NCI-H524 (cell line): ENCODE results near the gene TKT.
"Not testable (repeated sequence)": the region's sequence is repeated elsewhere in the genome, so short reads cannot be mapped to it uniquely, and the experiment has no call there.

Source experiments
- DNase-seq, 2 experiments: peaks; one replicate each; lab custom pipeline; 2025; lab: John Stamatoyannopoulos, UW

TKT gene

DNA sequence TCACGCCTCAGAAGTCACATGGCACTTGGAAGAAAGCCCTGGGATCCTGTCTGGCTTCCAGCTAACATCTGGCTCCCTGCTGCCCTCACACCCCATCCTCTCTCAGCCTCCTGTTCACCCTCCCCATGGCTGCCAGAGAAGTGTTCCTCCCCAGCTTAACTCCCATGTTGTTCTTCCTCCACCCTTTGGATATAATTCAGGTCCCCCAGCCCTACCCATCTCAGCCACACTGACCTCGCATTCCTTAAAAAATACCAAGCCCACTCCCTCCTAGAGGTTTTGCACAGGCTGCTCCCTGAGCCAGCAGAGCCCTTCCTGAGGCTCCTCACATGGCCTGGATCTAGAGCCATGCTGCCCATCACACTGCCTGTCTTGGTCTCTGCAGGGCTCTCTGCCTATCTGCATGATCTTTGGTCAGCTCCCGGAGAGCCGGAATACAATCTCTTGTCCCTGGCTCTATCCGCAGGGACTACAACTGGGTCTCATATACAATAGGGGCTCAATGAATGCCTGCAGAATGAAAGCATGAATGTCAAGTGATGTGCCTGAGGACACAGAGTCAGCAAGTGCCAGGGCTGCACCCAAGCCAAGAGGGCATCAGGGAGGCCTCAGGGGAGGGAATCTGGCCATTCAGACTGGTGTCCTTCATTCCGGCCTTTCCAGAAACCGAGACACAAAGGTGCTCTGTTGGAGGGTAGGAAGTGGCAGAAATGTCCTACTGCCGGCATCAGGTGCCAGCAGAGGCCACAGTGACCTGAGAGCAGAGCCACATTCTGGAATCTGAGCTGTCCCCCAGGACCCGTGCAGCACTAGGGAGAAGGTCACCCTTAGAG, 3.8 kb upstream of the TKT start:
- peak; percentile 31 to 45 for DNase-seq

- no peak for DNase-seq
Observed at GRCh38 chr3:53258600-53259426, 3.0 kb upstream of the TKT start.

- DNase-seq, result no peak
Observed at GRCh38 chr3:53257465-53257864, 1.6 kb upstream of the TKT start.

DNA sequence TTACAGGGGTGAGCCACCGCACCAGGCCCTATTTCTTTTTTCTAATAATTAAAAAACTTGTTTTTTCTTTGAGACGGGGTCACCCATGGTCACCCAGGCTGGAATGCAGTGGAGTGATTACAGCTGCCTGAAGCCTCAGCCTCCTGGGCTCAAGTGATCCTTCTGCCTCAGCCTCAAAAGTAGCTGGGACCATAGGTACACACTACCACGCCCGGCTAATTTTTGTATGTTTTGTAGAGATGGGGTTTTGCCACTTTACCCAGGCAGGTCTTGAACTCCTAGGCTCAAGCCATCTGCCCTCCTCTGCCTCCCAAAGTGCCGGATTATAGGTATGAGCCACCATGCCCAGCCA, 858 bp upstream of the TKT start:
- peak in 1 of 2 experiments; percentile 31 for DNase-seq

- peak in 1 of 2 experiments; percentile 41 for DNase-seq
Observed at GRCh38 chr3:53255423-53255774, 423 bp downstream of the TKT start.

DNA sequence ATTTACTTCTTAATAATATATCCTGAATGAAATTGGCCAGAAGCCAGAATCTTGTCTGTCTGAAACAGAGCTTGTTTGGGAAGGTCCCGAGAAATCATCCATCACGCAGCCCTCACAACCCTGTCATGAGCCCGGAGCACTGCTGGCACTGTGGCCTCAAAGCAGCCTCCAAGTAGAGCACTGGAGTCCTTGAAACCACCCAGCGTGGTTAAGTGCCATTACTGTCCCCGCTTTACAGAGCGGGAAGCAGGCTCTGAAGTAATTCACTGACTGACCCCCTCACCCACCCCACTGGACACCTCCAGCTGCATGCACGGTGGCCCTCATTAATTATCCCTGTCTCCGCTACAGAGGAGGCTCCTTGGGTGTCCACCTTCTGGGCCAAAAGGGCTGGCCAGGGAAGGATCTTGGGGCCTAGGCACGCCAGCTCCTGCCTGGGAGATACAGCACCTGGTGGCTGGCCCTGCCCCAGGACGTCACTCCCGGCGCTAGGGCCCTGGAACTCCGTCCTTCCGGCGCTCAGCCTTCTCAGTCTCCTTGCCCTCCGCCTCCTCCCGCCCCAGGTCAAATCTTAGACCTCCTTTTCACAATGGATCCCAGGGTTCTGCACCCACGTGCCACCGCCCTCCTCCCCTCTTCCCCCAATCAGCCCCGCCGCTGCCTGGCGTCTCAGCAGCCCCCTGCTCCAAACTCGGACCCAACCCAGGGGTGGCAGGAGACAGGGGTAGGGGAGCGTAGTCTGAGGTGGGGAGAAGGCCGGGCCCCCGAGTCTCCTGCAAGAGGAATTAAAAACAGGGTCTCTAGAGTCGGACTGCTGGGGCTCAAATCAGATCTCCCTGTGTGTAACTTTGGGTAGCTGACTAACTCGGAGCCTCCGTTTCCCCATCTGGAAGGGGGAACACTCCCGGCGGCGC, 1.1 kb downstream of the TKT start:
- peak; percentile 28 to 69 for DNase-seq

DNA sequence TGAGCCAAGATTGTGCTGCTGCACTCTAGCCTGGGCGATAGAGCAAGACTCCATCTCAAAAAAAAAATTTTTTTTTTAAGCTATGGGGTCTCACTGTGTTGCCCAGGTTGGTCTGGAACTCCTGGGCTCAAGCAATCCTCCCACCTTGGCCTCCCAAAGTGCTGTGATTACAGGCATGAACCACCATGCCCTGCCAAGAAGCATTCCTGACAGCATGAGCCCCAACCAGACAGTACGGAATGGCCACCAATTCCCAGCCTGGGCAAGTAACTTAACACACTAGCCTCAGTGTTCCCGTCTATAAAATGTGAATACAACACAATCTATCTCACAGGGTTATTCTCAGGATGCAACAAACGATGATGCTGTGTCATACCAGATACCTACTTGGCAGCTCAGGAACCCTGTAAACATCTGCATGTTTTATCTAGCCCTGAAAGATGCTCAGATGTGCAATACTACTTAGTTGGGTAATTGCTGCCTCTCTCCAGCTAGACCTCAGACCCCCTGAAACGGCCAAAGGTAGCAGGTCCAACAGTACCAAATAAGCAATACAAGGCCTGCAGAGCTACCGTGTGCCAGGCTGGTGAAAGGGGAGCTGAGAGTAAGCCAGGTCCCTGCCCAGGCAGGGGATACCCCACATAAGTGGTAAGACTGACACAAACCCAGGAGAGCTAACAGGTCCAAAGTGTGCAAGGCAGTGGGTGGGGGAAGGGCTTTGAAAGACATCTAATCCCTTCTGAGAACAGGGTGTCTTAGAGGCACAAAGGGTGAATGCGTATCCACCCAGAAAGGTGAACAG, 1.9 kb downstream of the TKT start:
- DNase-seq, result peak in 1 of 2 experiments; percentile 44

DNA sequence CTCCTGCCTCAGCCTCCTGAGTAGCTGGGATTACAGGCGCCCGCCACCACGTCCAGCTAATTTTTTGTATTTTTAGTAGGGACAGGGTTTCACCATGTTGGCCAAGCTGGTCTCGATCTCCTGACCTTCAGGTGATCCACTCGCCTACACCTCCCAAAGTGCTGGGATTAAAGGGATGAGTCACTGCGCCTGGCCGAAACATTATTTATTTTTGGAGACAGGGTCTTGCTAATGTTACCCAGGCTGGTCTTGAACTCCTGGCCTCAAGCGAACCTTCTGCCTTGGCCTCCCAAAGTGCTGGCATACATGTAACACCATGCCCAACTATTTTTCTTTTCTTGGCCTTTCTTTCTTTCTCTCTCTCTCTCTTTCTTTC, 2.9 kb downstream of the TKT start:
- not testable (repeated sequence) for DNase-seq

- no peak for DNase-seq
Observed at GRCh38 chr3:53252096-53252946, 3.5 kb downstream of the TKT start.

- no peak for DNase-seq
Observed at GRCh38 chr3:53250881-53251605, 4.8 kb downstream of the TKT start.

GRCh38 chr3:53250453-53250852, 5.4 kb downstream of the TKT start:
- no peak for DNase-seq

DNA sequence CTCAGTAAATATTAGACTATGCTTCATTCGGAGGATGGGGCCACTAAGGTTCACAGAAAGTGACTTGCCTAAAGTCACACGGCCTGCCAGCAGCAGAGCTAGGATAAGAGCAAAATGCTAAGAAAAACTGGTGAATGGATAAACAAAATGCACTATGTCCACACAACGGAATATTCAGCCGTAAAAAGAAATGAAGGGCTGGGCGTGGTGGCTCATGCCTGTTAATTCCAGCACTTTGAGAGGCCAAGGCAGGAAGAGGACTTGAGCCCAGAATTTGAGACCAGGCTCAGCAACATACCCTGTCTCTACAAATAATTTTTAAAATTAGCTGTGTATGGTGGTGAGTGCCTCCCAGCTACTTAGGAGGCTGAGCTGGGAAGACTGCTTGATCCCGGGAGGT, 7.7 kb downstream of the TKT start:
- no peak for DNase-seq

DNA sequence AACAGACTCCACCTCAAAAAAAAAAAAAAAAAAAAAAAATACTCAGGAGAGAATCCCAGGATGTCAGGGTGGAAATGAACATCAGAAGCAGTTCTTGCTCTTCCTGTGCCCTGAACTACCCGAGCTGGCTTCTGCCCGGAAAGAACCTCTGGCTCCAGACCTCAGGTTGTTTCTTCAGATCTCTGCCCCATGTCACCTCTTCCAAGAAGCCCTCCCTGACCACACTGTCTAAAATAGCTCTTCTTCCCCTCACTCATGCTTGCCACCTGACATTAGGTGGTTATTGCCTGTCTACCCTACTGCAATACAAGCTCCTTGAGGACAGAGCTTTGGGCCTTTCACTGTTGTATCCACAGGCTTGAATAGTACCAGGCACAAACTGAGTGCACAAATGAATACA, 8.2 kb downstream of the TKT start:
- DNase-seq, result no peak

DNA sequence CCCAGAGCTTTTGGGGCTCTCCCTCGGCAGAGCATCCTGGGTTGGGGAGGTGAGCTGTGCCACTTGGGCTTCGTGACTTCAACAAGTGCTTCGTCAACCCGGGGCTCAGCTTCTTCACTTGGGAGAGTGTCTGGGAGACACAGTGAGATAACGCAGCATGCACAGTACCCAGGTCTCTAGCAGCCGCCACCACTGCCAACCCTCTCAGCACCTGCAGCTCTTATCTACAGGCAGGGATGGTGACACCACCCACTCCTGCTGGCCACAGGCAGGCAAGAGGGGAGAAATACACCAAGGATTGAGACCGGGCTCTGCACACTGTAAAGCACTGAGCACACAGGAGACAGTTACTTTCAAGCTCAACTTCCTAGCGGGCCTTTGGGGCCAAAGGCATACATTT, 11.6 kb downstream of the TKT start:
- DNase-seq, result no peak

DNA sequence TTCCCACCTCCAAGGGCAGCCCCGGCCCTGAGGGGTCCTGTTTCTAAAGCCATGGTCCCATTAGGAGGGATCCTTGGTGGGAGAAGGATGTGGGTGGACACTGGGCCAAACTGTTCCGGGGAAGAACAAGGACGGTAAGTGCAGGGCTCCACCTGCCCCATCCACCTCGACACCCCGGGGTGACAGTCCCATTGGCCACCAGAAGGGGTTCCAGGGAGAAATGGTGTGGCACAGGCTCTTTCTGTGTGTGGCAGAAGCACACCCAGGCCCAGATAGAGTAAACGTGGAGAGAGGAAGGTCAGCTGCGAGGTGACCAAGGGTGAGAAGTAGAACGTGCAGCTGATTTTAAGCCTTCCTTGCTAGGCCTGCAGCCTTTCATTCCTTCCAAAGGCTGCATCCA, 12.0 kb downstream of the TKT start:
- DNase-seq, result no peak

DNA sequence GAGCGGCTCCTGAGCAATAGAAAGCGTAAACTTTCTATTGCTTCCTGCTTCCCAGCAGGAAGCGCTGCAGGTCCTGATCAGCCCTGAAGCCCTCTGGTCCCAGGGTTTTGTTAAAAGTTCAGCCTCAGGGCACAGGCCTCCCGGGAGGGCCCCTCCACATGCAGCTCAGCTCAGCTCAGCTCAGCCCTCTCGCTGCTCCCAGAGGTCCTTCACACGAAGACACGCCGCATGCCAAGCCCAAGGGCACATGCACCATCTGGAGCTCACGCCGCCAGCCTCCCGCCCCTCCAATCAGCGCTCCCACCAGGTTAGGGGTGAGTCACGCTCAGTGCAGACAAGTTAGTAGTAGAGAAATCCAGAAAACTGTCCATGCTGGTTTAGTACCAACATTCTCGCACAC, 12.7 kb downstream of the TKT start:
- DNase-seq, result peak; percentile 35 to 73

- DNase-seq, result no peak
Observed at GRCh38 chr3:53242642-53243041, 13.2 kb downstream of the TKT start.

DNA sequence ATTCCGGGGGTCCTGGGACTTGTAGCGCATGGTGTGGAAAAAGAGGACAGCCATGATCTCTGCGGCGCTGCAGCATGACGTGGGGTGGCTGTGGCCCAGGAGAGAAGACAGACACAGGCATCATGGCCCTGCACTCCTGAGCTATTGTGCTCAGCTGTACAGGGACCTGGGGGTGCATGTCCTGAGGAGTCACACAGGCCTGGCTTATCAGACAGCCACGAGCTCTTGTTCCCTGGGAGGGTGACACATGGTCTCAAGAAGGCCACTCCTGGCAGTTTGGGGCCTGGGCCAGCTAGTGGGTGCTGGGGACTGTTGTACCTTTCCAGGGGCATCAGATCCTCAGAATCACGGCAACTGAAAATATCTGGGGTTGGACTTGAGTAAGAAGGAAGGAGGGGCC, 13.7 kb downstream of the TKT start:
- no peak for DNase-seq

DNA sequence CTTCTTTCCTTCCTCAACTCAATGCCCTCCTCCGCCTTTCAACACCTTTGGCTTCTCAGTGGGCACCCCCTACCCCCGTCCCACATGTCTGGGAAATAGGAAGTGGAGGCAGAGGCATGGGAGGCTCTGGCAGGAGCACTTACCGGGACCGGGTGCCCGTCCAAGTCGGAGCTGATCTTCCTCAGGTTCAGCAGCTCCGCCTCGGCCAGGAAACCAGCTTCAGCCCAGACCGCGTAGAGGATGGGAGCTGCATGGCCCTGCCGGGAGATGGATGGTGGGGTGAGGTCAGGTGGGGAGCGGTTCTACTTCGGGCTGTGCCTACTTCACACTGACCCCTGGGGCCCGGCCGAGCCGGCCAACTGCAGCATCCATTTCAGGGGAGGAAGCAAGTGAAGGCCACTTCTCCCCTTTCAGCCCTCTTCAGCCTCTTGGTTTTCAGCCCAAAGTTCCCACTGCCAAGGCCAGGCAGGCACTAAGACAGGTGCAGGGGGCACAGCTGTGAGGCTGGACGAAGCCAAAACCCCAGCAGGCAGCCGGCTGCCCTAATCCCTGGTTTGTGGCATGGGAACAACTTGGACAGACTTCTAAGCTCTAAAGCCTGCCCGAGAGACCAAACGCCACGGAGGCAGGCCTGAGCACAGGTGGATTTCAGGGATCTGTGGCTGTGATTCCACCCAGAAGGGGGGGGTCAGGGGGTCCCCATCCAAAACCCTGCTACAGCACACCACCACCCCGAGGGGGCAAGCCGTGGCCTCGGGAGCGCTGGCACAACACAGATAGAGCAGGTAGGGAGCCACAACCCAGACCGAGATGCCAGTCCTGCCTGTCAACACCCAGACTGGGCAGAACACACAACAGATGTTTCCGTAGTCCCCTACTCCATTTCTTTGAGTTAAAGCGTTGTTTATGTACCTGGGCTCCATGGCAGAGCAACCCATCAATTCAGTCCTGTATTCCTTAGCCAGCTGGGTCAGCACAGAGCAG, 14.5 kb downstream of the TKT start:
- no peak for DNase-seq
